ENCODE measurements around the gene NLRP6.

GRCh38 chr11:236774-237767 lies 41.1 kb upstream of the NLRP6 start, which contains the start of gene PSMD13:
- TF ChIP-seq GATA2 (IDR thresholded peaks at IDR 0.05; ENCODE audit: low read depth, low read length) (no peak), GATA3 (IDR thresholded peaks at IDR 0.05; ENCODE audit: low read depth, low read length) (no peak)
